GM19035 (cell line): ENCODE results near the gene RPS6KA2.

Experiments
- ATAC-seq: cut with Tn5 transposase; IDR thresholded peaks from one replicate; pipeline ENCODE4 v1.9.1; 2021; ENCODE audit not compliant: unreplicated experiment

RPS6KA2 gene

DNA sequence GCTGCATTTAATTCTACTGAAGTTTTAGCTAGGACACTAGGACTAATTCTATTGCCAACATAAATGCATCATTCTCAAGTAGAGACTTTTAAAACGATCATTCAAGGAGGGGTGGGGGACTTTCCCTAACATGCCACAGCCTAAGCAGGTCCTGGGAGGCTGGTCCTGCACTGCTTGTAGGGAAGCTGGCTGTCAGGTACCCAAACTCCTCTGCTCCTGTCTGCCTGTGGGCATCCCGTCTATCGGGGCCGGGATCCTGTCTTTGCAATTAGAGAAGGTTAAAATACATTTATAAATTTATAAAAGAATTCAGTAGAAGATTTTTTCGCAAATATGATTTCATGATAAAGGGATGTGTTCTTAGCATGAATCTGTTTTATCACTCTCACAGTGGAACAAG, 192.7 kb downstream of the RPS6KA2 start:
- ATAC-seq: no peak

DNA sequence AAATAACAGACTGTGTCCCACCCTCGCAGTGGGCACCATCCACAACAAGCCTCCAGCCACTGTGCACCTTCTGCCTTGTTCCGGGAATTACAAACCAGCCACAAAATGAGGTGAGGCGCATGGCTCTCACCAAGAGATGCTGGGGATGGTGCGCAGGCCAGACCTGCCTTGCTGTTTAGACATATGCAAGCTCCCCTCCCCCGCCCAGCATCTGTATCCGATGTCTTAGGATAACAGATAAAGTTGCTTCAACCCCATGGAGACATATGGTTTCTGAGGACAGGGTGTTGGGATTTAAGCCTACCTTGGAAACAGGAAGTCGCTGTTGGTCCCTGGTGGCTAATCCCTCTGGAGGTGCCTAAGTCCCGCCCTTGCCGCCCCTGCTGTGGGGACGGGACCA, 194.0 kb downstream of the RPS6KA2 start:
- no peak for ATAC-seq

DNA sequence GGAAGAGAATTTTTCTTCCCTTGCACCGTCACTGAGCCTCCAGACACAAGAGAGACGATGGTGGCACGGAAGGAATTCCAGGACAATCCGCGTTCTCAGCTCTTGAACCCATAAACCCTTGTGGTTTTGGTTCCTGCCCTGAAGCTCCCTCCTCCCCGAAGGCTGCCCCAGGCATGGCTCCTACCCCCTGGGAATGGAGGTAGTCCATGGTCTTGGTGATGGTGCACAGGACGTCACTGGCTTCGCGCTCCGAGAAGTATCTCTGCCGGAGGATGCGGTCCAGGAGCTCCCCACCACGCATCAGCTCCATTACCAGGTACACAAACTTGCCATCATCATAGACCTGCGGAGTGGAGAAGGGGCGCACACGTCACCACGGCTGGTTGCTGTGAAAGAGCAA, 196.8 kb downstream of the RPS6KA2 start:
- ATAC-seq: no peak

DNA sequence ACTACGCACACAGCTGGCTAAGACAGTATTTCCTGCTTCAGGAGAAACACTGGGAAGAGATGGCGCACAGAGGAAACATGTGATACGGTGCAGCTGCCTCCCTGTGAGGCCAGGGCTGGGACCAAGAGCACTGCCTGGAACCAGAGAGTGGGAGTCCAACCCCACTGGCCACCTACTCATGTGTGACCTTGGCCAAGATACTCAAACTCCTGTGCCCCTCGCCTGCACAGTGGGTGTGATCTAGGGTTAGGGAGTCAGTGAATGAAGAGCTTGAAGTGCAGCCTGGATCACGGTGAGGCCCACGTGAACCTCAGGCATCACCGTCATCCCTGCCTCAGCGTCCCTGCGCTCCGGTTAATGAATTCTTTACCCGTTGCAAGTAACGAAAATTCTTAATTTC, 202.6 kb downstream of the RPS6KA2 start:
- no peak for ATAC-seq

DNA sequence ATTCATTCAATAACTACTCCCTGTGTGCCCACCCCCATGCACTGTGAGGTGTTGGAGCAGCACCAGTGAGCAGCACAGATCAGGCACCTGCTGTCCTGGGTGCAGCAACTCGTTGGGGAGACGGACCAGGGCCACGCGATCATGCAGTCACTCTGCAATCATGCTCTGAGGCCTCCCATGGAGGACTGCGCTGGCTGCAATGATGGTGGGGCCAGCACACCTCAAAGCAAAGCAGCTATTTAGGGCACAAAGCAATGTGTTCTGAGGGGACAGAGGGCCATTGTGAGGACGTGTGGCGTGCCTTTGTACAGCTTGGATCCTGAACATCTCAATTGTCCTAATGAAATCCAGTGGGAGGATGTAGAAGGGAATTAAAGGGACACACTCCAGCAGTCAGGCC, 203.3 kb downstream of the RPS6KA2 start:
- ATAC-seq: no peak

DNA sequence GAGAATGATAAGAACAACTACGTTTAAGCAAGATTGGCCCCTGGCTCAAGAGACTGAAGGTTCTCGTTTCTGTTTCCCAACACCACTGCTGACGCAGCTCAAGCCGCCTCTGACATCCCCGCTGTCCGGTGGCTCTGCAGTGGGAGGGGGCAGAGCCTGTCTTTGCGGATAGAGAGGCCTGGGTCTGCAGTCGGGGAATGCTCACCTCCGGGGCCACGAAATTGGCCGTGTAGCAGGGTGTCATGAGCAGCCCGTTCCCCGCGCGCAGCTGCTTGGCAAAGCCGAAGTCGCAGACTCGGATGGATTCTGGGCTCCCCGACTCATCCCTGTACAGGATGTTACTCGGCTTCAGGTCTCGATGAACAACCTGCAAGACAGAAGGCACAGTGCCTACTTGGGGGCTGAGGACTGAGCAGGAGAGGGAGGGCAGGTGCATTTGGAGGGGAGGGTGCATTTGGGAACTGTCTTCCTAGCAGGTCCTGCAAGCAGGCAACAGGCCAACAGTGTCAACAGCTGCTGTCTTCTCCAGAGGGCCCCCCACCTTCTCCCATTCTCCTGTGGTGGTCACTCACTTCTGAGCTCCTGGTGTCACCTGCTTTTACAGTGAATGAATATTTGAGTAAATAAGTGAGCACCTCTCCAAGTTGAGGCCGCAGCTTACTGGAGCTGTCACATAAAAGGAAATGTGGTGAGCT, 203.9 kb downstream of the RPS6KA2 start:
- ATAC-seq: no peak

DNA sequence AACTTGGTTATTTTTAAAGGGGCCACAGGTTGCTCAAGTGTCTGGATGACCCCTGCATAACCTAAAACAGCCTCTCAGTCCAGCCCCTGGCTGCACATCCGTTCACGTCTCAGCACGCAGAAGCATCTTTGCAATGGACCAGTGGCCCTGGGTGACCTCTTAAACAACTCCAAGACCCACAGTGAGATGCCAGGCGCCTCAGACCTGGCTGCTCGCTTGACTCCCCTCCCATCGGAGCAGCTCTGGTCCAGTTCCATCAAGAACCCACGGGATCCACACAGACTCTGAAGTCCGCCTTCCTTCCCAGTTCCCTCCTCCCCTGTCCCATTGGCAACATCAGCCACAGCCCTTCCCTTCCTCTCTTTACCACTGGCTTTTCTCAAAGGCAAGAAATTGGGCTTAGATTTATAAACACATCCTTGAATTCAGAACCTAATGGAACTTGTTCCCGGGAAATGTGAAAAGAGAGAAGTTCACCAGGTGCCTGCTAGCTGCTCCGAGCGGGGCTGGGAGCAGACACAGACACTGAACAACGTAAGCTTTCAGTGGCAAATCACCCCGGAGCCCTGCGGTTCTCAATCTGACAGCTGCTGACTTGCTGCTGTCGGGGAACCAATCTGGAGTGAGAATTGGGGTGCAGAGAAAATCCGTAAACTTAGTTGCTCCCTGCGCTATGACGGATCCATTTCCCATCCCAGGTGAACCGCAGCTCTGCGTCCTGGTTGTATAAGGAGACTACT, 204.7 kb downstream of the RPS6KA2 start:
- no peak for ATAC-seq

DNA sequence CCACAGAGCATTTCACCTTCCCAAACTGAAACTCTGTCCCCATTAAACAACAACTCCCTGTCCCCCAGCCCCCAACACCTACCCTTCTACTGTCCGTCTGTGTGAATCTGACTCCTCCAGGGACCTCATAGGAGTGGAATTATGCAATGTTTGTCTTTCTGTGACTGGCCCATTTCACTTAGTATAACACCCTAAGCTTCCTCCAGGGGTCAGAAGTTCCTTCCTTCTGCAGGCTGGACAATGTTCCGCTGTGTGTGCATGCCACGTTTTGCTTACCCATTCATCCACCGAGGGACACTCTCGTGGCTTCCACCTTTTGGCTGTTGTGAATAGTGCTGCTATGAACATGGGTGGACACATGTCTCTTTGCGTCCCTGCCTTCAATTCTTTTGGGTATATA, 206.7 kb downstream of the RPS6KA2 start:
- ATAC-seq: no peak

DNA sequence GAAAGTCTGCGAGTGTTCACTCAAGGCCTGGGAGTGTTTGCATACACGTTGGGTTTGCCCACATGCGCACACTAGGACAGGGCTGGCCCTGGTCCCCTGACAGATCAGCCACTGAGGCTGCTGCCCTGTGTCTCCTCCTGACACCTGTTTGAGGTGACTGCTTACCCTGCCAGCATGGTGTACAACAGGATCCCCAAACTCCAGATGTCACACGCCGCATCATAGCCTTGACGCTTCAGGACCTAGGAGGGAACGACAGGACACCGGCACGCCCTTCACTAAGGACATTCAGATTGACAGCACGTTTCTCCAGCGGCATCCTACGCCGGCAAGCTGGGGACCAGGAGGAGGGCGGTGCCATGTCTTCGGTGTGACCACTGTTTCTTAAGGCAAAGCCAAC, 207.3 kb downstream of the RPS6KA2 start:
- ATAC-seq: no peak

DNA sequence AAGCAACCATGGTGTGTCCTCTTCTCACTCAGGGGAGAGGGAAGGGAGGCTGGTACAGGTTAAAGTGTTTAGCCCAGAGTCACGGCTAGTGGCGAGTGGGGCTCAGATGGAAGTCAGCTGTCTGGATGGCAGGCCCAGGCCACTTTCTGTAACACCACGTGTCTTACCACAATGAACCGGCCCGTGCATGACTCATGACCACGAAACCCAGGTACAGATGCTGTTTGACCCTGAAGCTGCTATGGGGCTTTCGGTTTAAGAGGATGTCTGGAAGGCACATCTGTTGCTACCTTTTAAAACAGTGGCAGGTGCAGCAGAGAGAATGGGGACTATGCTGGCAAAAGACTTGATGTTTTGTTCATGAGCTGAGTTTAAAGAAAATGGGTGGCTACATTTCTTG, 207.8 kb downstream of the RPS6KA2 start:
- ATAC-seq: peak; percentile 94

DNA sequence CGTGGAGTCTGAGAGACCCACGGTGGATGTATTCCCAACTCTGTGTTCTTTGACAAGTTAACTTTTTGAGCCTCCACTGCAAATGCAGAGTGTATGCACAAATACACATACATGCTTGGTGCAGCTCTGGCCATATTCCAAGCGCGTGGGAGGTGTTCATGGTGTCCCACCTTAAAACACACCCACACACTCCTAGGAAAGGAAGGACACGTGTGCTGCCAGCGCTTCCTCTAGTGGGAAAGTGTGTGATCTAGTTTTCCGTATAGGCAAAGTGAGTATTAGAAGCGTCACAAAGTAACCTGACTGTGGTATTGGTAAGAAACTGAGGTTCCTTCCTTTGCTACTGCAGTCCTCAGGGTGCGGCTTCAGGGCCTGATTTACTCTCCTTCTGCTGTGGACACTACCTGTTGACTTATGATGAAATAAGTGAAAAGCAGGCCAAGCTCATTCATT, 208.3 kb downstream of the RPS6KA2 start:
- ATAC-seq: no peak

DNA sequence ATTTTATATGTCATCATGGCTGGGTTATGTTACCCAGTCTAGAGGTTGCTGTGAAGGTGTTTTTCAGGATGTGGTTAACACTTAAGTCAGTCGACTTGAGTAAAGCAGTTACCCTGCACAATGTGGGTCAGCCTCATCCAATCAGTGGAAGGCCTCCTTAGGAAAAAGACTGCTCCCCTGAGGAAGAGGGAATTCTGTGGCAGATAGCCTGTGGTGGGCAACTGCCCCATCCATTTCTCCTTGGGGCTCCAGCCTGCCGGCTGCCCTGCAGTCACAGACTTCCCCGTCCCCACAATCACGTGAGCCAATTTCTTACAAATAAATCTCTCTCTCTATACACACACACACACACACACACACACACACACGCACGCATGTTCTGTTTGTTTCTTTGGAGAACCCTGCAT, 209.8 kb downstream of the RPS6KA2 start:
- ATAC-seq: no peak

DNA sequence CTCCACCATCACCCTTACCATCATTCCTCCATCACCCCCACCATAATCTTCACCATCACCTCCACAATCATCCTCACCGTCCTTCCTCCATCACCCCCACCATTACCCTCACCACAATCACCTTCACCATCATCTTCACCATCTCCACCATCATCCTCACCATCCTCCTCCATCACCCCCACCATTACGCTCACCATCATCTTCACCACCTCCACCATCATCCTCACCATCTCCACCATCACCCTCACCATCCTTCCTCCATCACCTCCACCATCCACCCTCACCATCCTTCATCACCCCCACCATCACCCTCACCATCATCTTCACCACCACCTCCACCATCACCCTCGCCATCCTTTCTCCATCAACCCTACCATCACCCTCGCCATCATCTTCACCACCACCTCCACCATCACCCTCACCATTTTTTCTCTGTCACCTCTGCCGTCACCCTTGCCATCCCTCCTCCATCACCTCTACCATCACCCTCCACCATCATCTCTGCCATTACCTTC, 211.2 kb downstream of the RPS6KA2 start:
- ATAC-seq: no peak

DNA sequence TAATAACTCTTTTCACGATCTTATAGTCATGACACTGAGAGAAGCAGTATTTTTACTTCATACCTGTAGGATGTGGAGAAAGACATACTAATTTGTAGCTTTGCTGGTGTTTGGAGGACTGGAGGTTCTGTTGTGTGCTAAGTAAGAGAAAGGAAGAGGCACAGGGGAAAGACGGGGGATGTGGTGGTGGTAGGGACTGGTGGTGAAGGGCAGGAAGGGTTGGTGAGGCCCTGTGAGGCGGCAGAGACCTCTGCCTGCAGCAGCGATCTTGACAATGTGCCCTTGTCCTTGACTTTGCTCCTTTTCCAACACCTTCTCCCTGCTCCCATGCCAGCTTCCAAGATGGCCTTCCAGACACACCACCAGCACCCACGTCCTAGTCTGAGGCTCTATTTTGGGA, 211.7 kb downstream of the RPS6KA2 start:
- ATAC-seq: no peak

DNA sequence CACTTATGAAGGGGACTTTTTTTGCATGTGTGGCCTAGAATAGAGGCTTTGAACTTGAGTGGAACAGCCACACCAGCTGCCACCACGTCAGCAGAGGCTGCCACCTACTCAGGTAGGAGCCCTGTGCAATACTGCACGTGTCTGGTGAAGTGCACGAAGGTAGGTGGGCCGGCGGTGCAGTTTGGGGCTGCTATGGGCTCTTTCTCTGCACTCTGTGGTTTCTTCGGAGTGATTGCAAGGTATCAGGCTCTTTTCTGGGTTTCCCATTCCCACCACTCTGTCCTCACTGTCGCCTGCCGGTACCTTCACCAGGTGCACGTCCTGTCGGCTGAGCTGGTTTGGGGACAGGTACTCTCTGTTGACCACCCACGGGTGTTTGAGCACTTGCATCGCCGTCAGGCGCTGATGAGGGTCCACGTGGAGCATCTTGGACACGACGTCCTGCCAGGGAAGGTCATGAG, 213.5 kb downstream of the RPS6KA2 start:
- no peak for ATAC-seq

DNA sequence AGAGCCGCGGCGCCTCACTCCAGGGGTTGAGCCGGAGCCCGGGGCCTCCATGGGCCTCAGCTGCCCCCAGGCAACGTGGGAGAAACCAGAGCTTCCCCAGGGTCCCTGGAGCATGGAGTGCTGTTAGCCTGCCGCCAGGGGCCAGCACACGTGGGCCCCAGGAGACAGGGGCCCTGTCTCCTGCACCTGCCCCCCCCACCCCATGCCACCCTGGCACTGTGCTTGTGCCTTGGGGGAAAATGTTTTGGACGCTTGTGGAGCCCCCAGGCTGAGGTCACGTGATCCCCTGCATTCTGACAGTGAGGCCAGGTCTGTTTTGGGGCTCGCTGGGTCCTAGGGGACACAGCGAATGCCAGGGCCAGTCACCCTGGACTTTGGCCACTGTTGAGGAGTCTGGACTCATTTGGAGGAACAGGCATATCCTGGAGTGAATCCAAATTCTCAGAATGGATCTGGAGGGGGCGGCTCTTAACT, 214.1 kb downstream of the RPS6KA2 start:
- no peak for ATAC-seq

DNA sequence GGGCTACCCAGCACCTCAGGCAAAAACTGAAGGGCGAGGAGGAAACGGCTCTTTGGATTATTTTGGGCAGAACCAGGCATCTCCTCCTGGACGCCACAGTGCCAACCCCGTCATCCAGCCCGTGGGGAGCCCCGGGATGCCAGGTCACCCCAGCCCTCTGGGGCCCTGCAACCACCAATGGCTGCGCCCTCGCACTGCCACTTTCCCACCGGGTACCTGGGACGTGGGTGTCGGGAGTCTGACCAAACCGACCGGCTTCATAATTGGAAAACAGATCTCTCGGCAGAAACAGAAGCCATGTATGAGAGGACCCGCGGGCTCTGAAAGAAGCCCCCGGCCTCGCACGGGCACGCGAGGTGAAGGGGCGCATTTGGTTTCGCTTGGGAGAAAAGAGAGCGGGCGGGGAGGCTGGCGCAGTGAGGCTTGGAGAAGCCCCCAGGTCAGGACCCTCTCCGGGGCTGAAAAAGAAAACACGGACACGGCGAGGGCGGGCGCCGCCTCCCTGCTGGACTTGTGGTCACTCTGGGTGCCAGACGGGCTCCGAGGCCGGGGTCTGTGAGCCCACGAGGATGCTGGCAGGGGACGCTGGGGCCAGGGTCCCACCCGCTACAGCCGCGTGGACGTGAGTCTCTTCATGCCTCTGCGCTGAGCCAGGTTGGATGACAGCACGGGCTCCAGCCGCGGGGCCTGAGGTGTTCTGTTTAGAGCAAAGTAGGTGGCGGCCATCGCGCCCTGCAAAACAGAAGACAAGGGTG, 214.7 kb downstream of the RPS6KA2 start:
- ATAC-seq: no peak

DNA sequence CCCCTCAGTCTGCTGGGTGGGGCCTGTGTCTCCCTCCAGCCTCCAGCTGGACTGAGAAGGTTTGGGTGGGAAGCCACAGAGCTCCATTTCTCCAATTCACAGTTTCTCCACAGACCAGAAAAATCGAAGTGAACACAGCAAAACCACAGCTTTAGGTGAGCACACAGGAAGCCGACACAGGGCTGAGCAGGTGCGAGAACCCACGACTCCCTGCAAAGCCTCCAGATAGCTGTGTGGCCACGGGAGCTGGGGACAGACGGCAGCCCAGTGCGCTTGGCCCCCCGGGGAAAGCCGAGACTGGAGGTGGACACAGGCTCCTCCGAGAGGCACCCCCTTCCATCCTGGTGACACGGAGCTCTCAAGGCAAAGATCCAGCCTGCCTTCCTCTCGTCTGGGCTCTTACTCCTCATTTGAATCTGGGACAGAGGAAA, 215.3 kb downstream of the RPS6KA2 start:
- ATAC-seq: no peak

DNA sequence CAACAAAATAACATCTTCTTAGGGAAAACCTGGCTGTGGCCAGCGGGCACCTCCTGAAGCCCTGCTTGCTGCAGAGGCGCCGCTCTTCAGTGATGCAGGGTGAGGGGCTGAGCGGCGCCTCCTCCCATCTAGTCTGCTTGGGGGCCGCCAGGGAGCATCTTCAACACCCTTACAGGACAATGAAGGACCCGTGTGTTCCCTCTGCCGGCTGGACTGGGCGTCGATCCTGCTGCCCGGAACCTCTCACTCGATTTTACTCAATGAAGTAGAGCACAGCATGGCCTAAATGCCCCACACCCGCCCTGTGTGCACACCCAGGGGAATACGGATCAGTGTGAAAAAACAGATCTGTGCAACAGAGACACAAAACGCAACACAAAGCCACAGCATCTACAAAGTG, 215.8 kb downstream of the RPS6KA2 start:
- no peak for ATAC-seq

DNA sequence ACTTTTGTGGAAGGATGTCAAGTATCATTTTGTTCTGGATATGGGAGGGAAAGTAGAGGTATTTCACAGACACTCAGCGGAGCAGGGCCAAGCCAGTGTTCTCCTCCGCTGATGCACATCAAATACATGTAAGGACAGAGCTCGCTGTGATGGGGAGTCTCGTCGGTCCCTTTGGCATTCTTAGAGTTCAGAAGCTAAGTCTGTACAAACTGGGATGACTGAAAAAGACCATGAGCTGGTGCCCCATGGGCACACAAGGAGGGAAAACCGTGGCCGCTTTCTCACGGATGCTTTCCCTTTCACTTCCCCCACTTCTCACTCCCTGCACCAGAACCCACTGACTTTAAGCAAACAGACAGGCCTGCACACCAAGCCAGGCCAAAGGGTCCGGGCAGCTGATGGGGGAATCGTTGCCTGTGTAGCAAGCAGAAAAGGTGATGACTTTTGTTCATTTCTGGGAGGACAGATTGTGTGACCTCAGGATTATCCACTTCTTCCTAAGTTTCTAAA, 216.6 kb downstream of the RPS6KA2 start:
- ATAC-seq: no peak
